Measurements from ENCODE around the gene ITCH.

- TF ChIP-seq CTCF (IDR thresholded peaks at IDR 0.05): no peak
- no peak for TF ChIP-seq POLR2A (IDR thresholded peaks at IDR 0.05)
Measured at GRCh38 chr20:34364223-34364506, 1.1 kb downstream of the ITCH start.
